Renal cortex interstitium (tissue), 11 donors: ENCODE results near the gene SLC9A2. TPM values are rescaled to one million over a fixed set of nuclear protein-coding genes. Genes with fewer than 3 reads are reported as not detected.

Source experiments
- DNase-seq, 11 donors: peaks; one replicate each; pipeline ENCODE4 v3.0.0-alpha.2; 2013; ENCODE audit warnings: low read depth in 9 of 11, low spot score in 4 of 11; ENCODE audit errors: extremely low read depth in 1 of 11
- polyA plus RNA-seq, 3 donors: library from polyadenylated mRNA; unstranded; fragments of 120-200 nt; gene quantifications; one replicate each; pipeline ENCODE4 v1.2.1, GENCODE V29; 2013; ENCODE audit not compliant: insufficient read length in 3 of 3

Gene SLC9A2
- polyA plus RNA-seq, 3 donors = 4.6 to 7.5 (median 4.7) TPM

DNA sequence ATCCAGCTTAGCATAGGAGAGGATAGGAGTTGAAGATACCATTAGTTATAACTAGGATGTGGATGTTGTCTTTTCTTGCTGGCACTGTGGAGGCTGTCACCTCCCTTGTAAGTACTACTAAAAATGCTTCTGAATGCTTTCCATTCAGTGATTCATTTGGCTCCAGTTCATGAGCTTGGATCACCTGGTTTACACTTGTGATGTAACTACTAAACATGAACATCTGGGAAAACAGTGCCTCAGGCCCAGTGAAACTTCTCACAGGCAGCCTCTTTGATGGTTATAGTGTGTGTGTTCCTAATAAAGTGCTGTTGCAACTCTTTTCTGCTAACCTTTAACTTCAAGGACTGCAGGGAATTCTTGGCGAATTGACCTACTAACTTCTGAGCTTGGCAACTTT is 13.0 kb upstream of the SLC9A2 start:
- peak in 1 of 11 donors; percentile 8 for DNase-seq

DNA sequence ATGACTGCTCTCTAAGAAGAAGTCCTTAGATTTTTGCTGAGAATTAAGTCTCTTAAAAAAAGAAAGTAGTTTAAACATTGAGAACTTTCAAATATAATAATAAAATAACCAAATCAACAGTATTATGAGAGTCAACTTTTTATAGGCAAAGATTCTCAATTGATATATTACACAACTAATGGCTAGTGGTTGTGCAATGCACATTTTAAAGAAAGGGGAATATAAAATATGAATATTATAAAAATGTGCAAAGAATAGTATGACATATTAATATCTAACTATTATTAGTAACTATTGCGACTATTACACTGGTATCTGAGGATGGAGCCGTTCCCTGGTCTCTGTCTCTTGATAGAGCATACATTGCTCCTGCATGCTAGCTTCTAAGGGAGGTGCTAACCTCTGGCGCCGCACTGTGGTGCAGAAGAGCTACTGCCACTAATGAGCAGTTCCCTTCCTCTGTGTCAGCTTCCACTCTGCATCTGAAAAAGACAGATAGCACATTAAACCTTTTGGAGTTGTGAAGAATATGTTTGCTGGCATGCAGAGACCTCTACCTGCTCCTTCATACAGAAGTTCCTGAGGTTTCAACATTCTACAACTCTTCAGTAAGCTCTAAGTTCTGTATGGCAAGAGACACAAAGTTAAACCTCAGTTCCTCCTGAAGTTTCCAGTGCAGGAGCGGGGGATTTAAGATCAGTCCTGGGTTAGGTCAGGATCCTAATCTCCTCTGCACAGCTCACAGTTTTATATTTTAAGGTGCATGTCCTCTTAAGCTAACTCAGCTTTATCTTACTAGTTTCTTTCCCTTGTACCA is 3.5 kb upstream of the SLC9A2 start:
- DNase-seq = peak in 3 of 11 donors; percentile 13 to 22 (median 18)

DNA sequence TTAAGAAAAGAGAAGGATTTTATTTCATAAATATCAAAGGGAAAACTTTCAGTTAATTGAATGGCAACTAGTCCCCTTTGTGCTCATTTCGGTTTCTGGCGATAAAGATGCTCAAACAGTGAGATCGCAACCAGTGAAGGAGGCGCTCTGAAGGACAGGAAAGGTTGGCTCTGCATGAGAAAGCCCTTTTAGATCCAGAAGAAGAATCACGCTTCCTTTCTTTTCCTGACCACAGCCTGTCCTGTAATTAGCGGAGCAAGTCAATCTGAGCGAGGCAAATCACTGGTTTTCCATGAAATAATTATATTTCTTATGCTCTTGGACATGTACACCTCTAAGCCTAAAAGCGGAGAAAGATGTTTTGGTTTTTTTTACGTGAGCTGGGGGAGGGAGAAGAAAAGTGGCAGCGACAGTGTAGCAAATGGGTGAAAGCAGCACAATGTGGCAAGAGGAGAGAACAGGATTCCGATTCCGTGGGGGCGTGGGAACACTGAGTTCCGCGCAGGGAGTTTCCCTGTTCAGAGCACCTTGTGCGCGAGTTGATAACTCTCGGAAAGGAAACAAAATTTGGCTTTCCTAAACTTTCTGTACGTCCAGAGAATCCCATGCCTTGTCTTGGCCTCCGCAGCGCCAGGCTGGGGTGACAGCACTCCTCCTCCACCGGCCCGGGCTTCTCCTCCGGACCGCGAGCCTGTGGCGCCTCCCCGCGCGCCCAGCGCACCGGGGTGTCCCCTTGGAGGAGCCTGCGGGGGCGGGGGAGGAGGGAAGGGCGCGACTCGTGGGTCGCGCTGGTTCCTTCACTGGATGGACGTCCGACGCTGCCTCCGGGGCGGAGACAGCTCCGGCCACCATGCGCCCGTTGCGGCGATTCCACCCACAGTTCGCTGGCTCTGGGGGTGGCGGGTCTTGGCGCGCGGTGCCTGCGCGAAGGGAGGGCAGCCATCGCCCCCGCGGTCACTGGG is 620 bp upstream of the SLC9A2 start:
- DNase-seq = peak in 4 of 11 donors; percentile 17 to 41 (median 26)

DNA sequence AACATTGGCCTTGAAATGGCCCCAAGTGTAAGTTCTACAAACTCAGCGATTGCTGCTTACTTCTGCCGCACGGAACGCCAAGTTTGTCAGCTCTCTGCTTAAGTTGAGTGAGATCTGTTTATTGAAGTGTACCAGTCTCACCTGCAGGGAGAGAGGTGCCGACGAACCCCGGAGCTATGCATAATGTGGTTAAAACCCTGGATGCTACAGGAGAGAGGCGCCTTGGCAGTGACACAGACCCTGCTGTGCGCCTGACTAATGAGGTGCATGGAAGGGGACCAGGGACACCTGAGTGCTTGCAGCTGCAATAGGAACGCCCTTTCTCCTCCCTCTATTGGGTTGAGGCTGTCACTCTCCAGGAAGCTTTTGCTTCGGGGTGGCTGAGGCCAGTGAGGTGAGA is 979 bp downstream of the SLC9A2 start:
- no peak for DNase-seq

DNA sequence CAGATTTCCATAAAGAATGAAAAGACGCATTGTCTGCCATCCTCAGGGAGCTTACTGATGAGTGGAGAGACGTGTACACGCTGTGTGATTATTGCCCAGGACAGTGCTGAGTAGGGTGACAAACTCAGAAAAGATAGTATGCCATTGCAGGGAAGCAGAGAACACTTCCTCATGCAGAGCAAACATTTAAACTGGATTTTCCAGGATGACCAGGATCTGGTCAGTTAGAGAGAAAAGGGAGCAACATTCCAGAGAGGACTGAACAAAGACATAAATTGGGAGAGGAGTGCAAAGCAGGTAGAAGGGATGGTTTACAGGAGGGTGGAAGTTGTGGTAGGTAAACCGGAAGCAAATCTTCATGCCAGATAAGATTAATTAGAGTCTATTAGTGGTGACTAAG is 2.3 kb downstream of the SLC9A2 start:
- no peak for DNase-seq

DNA sequence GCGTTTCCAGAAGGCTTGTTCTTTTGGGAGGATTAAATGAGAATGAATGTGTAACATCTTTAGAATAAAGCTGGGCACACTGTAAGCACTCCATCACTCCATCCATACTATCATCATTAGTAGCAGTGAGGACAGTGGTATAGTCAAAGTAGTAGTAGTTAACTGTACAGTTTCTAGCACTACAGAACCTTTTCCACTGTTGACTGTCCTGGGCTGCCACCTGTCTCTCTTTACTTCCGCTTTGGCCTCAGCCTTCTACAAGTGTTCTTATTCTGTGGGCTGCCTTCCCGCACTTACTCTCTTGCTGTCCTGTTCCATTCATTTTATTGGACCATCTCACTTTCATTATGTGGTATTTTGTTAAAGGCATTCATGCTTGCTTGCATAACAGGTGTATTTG is 3.3 kb downstream of the SLC9A2 start:
- DNase-seq = no peak

DNA sequence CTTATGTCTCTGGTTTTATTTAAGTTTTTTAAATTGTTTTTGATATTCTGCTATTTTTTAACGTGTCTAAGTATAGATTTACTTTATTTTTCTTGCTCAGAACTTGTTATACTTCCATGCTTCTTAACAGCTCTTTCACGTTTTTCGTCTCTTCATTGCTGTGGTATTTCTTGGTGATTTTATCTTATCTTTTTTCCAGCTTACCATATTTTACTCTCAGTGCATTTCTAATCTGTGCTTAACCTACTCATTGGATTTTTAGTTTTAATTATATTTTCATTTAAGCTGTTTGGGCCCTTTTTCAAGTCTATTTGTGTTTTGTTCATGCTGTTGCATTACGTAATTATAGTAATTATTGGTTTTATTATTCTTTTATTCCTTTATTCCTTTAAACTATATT is 11.1 kb downstream of the SLC9A2 start:
- no peak for DNase-seq

DNA sequence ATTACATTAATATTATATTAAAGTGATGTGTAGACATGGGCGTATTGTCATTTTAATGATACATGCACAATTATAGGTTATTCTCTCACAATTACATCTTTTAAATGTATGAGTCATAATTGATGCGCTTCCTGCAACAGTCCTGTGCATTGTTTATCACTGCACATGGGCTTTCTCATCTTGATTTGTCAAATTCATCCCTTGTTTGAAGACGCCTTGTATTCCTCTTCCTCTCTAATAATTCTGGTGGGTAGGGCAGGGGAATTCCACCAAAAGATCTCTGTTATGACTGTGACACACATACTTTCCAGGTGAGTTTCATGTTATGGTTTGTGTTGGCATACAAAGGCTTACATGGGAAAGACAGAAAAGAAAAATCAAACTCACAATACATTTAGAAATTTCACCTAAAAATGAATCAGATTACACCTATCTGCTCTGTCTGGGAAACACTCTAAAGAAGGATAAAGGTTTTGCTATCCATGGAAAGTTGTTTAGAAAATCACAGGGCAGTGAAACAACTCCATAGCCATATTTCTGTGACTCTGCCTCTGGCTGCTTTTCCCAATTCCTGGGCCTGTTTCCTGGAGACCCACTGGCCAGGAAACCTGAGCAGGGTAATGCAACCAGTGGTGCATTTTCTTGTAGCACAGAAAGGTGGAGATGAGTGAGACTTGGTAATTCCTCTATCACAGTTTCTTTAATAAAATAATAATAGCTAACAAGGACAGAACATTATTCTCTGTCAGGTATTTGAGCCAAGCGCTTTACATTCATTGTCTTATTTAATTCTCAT is 13.2 kb downstream of the SLC9A2 start:
- no peak for DNase-seq

DNA sequence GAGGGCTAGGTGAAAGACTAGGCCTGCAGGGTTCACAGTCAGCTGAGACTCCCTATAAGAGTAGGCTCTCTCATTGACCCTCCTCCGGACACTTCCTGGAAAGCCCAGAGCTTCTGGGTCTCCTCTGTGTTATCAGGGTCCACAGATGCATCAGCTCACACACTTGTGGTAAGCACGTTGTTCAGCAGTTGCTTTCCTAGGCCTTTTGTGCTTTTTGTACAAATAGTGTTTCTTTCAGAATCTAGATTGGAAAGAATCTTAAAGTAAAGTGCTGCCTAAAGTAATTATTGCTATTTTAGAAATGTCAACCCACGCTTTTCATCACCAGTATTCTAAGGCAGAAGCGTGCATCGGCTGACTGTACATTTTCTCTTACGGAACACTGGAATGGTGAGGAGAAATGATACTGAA is 15.5 kb downstream of the SLC9A2 start:
- no peak for DNase-seq

DNA sequence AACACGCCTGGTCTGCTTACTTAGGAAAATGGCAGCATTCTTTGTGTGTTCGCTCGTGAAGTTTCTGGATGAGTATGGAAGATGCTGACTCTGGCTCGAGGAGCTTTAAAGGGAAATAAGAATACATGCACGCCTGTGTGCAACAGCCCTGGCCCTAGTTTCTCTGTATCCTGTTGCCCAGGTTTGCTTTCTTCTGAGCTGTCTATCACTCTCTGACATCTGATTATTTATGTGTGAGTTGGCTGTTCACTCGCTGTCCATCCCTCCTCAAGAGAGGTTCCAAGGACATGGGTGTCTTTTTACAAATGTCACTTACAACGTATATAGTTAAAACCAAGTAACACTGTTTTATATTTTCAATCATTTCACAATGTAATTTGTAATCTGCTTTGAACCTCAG is 16.0 kb downstream of the SLC9A2 start:
- DNase-seq = no peak

DNA sequence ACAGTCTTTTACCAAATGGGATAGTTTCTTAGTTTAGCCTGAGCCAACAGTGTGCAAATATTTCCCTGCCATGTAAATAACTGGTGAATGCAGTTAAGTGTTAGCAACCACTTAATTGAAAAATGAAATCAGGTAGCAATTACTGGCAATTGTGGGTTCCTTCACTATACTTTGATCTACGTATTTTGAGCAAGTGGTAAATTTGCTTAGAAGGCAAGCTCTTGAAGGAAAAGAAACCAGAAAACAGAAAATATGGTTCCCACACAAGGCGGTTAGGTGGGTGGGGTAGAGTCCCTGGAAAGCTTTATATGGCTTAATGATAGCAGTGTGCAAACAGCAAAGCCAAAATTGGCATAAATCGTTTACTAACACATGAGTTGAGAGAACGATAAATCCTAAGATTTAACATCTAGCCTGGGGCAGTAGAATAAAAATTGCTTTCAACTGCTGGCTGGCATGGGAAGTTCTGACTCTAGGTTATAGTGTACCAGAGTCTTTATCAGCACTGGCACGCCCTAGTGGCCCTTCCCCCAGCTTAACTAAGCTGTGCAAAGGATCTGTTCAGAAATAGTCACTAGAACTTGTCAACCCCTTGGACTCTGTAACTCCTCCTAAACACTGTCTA is 17.0 kb downstream of the SLC9A2 start:
- DNase-seq = no peak

DNA sequence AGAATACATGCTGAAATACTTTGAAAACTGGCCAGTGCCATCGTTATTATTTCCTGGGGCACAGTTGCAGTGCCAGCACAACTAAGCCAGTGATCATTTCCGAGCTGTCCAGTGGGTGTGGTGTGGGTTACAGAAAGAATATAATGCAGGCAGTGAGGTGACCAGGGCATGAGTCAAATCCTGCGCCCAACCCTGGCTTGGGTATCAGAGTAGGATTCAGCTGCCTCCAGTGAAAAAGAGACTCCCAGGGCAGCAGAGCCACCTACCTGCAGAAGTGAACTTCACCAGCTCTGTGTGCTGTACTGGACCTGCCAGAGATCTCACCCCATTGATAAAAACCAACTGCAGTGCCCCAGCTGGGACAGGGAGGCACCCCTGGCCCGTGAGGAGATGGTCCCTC is 18.0 kb downstream of the SLC9A2 start:
- DNase-seq = no peak

DNA sequence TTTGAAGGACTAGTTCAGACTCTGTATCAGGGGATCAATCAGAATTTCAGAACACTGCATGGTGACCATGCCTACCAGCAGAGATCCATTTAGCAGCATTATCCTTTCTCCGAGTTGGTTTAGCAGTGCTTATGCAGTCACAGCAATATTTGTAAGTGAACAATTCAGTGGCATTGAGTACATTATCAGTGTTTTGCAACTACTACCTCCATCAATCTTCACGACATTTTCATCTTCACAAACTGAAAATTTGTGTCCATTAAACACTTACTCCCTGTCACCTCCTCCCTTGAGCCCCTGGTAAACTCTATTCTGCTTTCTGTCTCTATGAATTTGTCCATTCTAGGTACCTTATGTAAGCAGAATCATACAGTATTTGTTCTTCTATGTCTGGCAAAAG is 20.1 kb downstream of the SLC9A2 start:
- no peak for DNase-seq

DNA sequence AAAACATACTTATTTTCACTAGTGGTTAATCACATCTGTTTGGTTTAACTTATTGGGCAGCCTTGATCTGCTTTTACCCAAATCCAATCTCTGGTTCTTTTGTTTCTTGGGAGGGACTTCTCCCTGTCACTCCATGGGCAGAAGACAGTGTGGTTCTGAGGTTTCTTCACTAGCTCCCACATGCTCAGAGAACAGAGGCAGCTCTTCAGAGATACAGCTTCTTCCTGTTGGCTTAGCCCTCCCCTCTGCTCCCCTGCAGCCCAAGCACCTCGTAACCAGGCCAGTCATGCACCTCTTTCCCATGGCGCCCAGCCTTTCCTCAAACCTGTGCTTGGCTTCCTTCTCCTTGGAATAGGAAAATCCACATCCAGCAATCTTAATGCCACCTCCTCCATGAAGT is 32.8 kb downstream of the SLC9A2 start:
- DNase-seq = no peak

DNA sequence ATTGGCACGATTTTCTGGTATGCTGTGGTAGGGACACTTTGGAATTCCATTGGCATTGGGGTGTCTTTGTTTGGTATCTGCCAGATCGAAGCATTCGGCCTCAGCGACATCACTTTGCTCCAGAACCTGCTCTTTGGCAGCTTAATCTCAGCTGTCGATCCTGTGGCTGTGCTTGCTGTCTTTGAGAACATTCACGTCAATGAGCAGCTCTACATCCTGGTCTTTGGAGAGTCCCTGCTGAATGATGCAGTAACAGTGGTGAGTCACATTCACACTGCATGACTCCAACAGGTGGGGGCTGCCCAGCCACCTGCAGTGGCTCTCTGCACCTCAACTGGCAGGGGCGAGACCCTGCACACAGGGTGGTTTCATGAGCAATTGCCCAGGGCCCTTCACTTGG is 38.4 kb downstream of the SLC9A2 start:
- DNase-seq = no peak

DNA sequence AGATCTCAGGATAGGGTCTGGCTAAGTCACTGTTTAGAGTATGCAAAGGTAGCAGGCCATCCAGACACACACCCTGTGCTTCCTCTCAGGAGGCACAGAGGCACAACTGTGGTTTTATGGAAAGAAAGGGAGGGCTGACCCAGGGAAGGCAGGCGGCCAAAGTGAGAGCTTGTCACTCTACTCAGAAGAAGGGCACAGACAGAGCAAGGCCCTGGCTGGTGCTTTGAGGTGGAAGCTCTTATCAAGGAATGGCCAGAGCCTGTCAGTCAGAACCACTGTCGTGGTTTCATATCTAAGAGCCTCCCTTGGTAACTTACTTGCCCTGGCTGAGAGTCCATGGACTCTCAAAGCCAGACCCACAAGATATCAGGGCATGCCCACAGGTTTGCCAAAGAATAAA is 40.7 kb downstream of the SLC9A2 start:
- DNase-seq = no peak

DNA sequence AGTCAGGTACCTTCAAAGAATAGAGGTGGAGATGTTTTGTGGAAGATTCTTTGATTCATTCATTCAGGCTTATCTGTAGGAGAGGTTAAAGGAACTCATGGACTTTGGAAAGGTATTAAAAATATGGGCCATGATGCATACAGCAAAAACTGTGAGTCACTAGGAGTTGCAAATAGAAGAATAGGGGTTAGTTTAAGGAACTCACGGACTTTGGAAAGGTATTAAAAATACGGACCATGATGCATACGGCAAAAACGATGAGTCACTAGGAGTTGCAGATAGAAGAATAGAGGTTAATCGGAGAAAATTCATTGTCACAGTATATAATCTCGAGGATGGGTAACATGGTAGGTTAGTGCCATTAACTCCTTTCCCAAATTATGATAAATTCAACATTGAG is 41.2 kb downstream of the SLC9A2 start:
- DNase-seq = no peak

DNA sequence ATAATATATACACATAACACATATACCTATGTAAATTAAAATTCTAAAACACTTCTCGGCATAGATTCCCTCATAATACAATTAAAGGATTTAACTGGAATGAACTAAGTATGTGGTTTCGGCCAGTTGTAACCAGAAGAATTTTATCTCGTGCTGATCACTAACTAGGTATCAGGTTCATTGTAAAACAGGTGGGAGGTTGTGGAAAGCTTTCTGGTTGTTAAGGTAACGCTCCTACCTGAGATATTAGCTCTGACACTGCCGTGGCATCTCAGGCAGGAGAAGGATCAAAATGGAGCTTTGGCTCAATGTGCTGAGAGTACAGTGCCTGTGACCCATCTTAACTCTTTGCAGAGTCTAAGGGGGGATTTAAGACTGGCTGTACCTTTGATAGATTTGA is 42.5 kb downstream of the SLC9A2 start:
- peak in 3 of 11 donors; percentile 5 to 21 (median 7) for DNase-seq

DNA sequence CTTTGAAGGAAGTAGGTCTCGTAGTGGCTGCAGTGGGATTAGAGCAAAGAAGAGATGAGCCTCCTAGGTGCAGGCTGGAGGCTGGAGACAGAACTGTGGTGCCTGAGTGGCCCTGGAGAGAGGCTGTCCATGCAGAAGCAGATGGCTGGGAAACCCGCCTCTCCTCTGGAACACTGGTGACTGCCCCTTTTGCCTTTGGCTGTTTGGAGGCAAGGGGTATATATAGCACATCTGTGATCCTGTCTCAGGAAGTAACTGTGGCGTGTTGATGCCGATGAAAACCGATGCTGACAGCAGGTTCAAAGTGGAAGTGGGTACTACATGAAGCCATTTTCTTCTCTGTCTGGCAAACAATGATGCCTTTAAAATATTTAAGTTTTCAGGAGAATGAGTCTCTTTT is 43.5 kb downstream of the SLC9A2 start:
- no peak for DNase-seq
